DOHH2 (cell line): ENCODE measurements around the gene TBL1X.

Source experiments
- CTCF ChIP-seq: fragments of 200-600 bp; sonication (generic); IDR thresholded peaks from one replicate; pipeline ENCODE4 v1.5.1; 2014; ENCODE audit warnings: antibody characterized with exemption, mild to moderate bottlenecking, low read depth, low read length; ENCODE audit not compliant: poor library complexity, severe bottlenecking
- EZH2phosphoT487 ChIP-seq: fragments of 200-600 bp; sonication (generic); IDR thresholded peaks from 2 replicates; pipeline ENCODE4 v1.6.1; 2017; ENCODE audit warnings: borderline replicate concordance, mild to moderate bottlenecking, antibody characterized with exemption, low read length, moderate library complexity, mixed read lengths

GRCh38 chrX:9475984-9476383 is 11.1 kb downstream of the TBL1X start:
- TF ChIP-seq CTCF (no peak), EZH2phosphoT487 (no peak)
